H1 (cell line): Measurements from ENCODE around the gene APEX2.

ENCODE experiments used
- ATF3 ChIP-seq: IDR thresholded peaks from 2 replicates; pipeline ENCODE4 v1.6.1; 2011; ENCODE audit warnings: low read depth, mild to moderate bottlenecking, low read length; ENCODE audit not compliant: insufficient read depth
- CEBPB ChIP-seq: IDR thresholded peaks from 2 replicates; pipeline ENCODE4 v1.6.1; 2012; ENCODE audit warnings: low read depth, low read length
- CTCF ChIP-seq, 3 experiments: IDR thresholded peaks; 1 replicate in 2 of 3; 2 replicates in 1 of 3; pipeline versions ENCODE4 v1.5.1 to v1.6.1; 2011; ENCODE audit warnings: low read length in 3 of 3, mild to moderate bottlenecking in 3 of 3, inconsistent platforms in 2 of 3, low read depth in 1 of 3, moderate library complexity in 1 of 3; ENCODE audit not compliant: insufficient read depth in 1 of 3; ENCODE audit errors: control extremely low read depth in 1 of 3
- EP300 ChIP-seq, 2 experiments: IDR thresholded peaks; 1 replicate in 1 of 2; 2 replicates in 1 of 2; pipeline ENCODE4 v1.6.1; 2011 to 2012; ENCODE audit warnings: low read depth in 2 of 2, low read length in 2 of 2, mild to moderate bottlenecking in 2 of 2, borderline replicate concordance in 1 of 2, inconsistent platforms in 1 of 2, moderate library complexity in 1 of 2
- EZH2 ChIP-seq: fragments of 200-600 bp; sonication (generic); IDR thresholded peaks from 2 replicates; pipeline ENCODE4 v1.7.1; 2012; ENCODE audit warnings: low read depth, mild to moderate bottlenecking, moderate library complexity, low read length, inconsistent platforms; ENCODE audit not compliant: severe bottlenecking
- GABPA ChIP-seq: IDR thresholded peaks from 2 replicates; pipeline ENCODE4 v1.6.1; 2011; ENCODE audit warnings: mild to moderate bottlenecking, low read length, moderate library complexity, borderline replicate concordance; ENCODE audit not compliant: insufficient read depth
- GTF2F1 ChIP-seq: IDR thresholded peaks from 2 replicates; pipeline ENCODE4 v1.6.1; 2012; ENCODE audit warnings: low read depth, low read length, improper control_type of control experiment, borderline replicate concordance
- KDM1A ChIP-seq: fragments of 200-600, 300-600 bp; sonication (generic); IDR thresholded peaks from 2 replicates; pipeline ENCODE4 v1.7.1; 2016; ENCODE audit warnings: mild to moderate bottlenecking, low read length, borderline replicate concordance
- POLR2A ChIP-seq, 2 experiments: IDR thresholded peaks; 1 replicate in 1 of 2; 2 replicates in 1 of 2; pipeline ENCODE4 v1.6.1; 2011; ENCODE audit warnings: low read depth in 2 of 2, low read length in 2 of 2, mild to moderate bottlenecking in 2 of 2; ENCODE audit errors: control extremely low read depth in 1 of 2
- POLR2AphosphoS5 ChIP-seq: IDR thresholded peaks from 2 replicates; pipeline ENCODE4 v1.6.1; 2011; ENCODE audit warnings: low read depth, low read length
- SAP30 ChIP-seq: fragments of 300-600 bp; sonication (generic); IDR thresholded peaks from 2 replicates; pipeline ENCODE4 v1.7.1; 2012; ENCODE audit warnings: low read length, moderate library complexity, mild to moderate bottlenecking, inconsistent platforms; ENCODE audit not compliant: insufficient read depth, insufficient replicate concordance
- SIN3A ChIP-seq, 2 experiments: IDR thresholded peaks in 1 of 2; conservative IDR thresholded peaks in 1 of 2; 2 replicates each; pipeline ENCODE4 v1.6.1; 2011 to 2012; ENCODE audit warnings: low read length in 2 of 2, improper control_type of control experiment in 1 of 2, low read depth in 1 of 2, mild to moderate bottlenecking in 1 of 2
- TAF1 ChIP-seq: IDR thresholded peaks from 2 replicates; pipeline ENCODE4 v1.6.1; 2011; ENCODE audit warnings: mild to moderate bottlenecking, low read depth, low read length
- YY1 ChIP-seq: IDR thresholded peaks from 2 replicates; pipeline ENCODE4 v1.6.1; 2011; ENCODE audit warnings: low read depth, mild to moderate bottlenecking, low read length

DNA sequence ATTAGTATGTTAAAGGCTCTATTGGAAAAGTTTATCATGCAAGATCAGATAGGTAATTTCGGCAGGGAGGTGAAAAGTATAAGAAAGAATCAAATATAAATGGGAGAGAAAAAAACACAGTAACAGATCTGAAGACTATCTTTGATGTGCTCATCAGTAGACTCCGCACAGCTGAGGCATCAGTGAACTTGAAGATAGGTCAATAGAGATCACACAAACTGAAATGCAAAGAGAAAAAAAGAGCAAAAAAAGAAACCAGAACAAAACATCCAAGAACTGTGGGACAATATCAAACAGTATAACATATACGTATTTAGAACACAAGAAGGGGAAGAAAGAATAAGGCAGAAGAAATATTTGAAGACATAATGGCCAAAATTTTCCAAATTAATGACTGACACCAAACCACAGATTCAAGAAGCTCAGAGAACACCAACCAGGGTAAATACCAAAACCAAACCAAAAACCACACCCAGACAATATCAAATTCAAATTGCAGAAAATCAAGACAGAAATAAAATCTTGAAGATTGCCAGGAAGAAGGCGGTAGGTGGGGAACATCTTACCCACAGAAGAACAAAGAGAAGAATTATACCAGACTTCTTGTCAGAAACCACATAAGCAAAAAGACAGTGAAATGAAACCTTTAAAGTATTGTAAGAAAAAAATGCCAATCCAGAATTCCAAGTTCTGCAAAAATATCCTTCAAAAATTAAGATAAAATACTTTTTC lies 35.2 kb upstream of the APEX2 start:
- no peak for TF ChIP-seq CTCF (IDR thresholded peaks at IDR 0.05; ENCODE audit: control extremely low read depth in 1 of 3, insufficient read depth in 1 of 3, low read depth in 1 of 3, low read length in 3 of 3)
- TF ChIP-seq EZH2 = no peak
- TF ChIP-seq KDM1A = no peak
- no peak for TF ChIP-seq GABPA
- no peak for TF ChIP-seq POLR2A (IDR thresholded peaks at IDR 0.05; ENCODE audit: control extremely low read depth in 1 of 2, low read depth in 2 of 2, low read length in 2 of 2)
- no peak for TF ChIP-seq CEBPB
- no peak for TF ChIP-seq SAP30
- TF ChIP-seq TAF1 = no peak
- no peak for TF ChIP-seq ATF3
- TF ChIP-seq YY1 = no peak
- no peak for TF ChIP-seq GTF2F1
- TF ChIP-seq POLR2AphosphoS5 = no peak
- TF ChIP-seq EP300 (IDR thresholded peaks at IDR 0.05; ENCODE audit: borderline replicate concordance in 1 of 2, low read depth in 2 of 2, low read length in 2 of 2) = no peak
- no peak for TF ChIP-seq SIN3A (conservative IDR thresholded peaks at IDR 0.05 in 1 of 2, IDR thresholded peaks at IDR 0.05 in 1 of 2; ENCODE audit: low read depth in 1 of 2, low read length in 2 of 2)
